ENCODE measurements around the gene LRRN4CL.

GRCh38 chr11:62712861-62713260, 23.5 kb upstream of the LRRN4CL start:
- TF ChIP-seq EP300 (IDR thresholded peaks at IDR 0.05; ENCODE audit: borderline replicate concordance) (no peak), RAD21 (IDR thresholded peaks at IDR 0.05; ENCODE audit: low read depth) (no peak), MAX (IDR thresholded peaks at IDR 0.05) (no peak), TAF1 (IDR thresholded peaks at IDR 0.05; ENCODE audit: low read depth) (no peak), TEAD4 (IDR thresholded peaks at IDR 0.05) (no peak), YY1 (IDR thresholded peaks at IDR 0.05; ENCODE audit: low read depth) (no peak), ZBTB7A (IDR thresholded peaks at IDR 0.05; ENCODE audit: low read depth) (no peak), REST (IDR thresholded peaks at IDR 0.05; ENCODE audit: low read depth) (no peak), CEBPB (IDR thresholded peaks at IDR 0.05) (no peak), FOXM1 (IDR thresholded peaks at IDR 0.05; ENCODE audit: borderline replicate concordance, low read depth) (no peak), CREB1 (IDR thresholded peaks at IDR 0.05; ENCODE audit: low read depth) (no peak), NFIC (IDR thresholded peaks at IDR 0.05) (no peak), TCF12 (IDR thresholded peaks at IDR 0.05; ENCODE audit: low read depth) (no peak), EGR1 (IDR thresholded peaks at IDR 0.05) (no peak)
